ENCODE data around the gene TMEM205.
A peak's percentile ranks its signal among the peaks of the same experiment; 100 is the strongest.
"Not testable (repeated sequence)": the region's sequence is repeated elsewhere in the genome, so short reads cannot be mapped to it uniquely, and the experiment has no call there.

The TMEM205 gene

DNA sequence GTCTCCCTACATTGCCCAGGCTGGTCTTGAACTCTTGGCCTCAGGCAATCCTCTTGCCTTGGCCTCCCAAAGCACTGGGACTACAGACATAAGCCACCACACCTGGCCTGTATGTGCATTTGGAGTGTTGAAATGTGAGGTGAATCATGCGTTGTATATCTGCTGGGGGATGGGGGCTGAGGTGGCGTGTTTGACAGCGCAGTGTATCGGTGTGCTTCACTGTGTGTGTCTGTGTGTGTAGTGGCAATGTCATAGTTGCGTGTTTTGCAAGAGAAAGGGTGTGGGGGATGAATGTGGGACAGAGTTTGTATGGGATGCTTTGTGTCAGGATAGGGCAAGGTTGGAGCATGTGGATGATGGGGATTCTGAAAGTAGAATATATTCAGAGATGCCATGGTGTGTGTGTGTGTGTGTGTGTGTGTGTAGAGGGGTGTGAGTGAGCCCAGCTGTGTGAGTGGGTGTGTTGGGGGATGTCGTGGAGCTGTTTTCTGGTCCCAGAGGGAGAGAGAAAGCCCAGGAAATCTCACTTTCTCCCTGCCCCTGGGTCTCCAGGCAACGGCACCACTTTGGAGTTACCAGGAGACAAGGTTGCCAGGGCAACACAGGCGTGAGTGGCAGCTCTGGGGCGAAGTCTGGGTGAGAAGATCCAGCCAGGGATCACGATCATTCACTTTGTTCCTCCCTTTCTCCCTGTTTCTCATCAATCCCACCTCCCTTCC, 27.3 kb upstream of the TMEM205 start:
- DNase-seq (ENCODE audit: low spot score), result no peak

DNA sequence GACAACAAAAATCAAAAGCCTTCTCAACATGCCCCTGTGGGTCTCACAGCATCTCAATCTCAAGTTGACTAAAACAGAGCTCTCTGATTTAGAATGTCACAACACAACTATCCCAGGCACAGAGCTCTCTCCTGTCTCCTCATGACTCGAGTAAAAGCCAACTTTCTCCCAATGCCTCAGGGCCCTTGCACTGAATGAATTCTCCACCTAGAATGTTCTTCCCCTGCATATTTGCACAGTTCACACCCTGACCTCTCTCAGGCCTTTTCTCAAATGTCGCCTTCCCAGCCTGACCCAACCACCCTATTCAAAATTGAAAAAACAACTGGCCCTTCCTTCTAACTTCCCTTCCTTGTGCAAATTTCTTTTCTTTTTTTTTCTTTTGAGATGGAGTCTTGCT, 24.7 kb upstream of the TMEM205 start:
- DNase-seq (ENCODE audit: low spot score), result no peak

DNA sequence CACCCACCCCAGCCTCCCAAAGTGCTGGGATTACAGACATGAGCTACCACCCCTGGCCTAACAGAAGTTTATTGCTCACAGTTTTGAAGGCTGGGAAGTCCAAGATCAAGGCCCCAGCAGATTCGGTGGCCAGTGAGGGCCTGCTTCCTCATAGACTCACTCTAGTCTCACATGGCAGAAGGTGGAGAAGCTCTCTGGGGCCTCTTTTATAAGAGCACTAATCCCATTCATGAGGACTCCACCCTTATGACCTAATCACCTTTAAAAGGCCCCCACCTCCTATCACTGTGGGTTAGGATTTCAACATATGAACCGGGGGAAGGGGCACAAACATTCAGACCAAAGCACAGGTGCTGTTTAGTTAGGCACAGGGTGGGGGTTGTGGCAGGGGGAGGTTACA, 21.5 kb upstream of the TMEM205 start:
- no peak for DNase-seq (ENCODE audit: low spot score)

DNA sequence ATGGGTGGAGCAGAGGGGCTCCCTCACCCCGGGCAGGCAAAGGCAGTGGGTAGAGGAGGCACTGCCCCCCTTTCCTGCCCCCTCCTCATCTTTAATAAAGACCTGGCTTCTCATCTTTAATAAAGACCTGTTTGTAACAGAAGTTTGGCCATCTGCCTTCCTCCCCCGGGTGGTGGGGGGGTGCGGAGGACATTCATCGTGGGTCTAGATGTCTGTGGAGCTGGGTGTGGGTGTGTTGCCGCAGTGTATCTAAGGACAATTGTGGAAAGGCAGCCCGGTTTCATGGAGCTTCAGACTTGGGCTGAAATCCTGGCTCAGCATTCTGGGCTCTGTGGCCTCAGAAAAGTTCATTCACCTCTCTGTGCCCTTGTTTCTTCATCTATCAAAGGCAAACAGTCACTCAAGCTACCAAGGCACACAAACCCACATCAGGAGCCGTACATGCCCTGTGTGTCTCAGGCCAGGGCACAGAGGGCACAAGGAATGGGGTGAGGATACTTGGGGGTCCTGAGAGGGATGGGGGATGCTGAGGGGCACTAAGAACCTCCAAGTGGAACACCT, 19.6 kb upstream of the TMEM205 start:
- DNase-seq (ENCODE audit: low spot score), result no peak

DNA sequence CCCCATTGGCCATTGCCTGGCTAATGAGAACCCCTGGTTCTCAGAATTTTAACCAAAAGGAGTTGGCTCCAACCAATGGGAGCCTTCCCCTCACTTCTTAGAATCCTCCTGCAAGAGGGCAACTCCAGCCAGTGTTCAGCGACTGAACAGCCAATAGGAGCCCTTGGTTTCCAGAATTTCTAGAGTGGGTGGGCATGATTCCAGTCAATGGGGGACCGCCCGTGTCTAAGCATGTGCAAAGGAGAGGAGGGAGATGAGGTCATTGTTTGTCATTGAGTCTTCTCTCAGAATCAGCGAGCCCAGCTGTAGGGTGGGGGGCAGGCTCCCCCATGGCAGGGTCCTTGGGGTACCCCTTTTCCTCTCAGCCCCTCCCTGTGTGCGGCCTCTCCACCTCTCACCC, 18.9 kb upstream of the TMEM205 start:
- no peak for DNase-seq (ENCODE audit: low spot score)

DNA sequence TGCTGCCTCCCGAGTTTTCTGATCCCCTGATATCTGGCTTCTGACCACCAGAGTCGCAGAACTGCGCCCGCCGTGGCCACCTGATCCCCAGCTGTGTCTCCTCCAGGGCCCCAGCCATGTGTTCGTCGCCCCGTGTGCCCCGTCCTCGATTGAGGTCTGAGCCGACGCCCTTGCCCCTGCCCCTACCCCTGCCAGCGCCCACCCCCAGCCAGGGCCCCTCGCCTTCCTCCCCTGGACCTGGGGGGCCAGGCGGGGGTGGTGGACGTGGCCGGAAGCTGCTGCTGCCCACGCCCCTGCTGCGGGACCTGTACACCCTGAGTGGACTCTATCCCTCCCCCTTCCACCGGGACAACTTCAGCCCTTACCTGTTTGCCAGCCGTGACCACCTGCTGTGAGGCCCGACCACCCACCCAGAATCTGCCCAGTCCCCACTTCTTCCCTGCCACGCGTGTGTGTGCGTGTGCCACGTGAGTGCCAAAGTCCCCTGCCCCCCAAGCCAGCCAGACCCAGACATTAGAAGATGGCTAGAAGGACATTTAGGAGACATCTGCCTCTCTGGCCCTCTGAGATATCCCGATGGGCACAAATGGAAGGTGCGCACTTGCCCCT, 18.3 kb upstream of the TMEM205 start:
- no peak for DNase-seq (ENCODE audit: low spot score)

DNA sequence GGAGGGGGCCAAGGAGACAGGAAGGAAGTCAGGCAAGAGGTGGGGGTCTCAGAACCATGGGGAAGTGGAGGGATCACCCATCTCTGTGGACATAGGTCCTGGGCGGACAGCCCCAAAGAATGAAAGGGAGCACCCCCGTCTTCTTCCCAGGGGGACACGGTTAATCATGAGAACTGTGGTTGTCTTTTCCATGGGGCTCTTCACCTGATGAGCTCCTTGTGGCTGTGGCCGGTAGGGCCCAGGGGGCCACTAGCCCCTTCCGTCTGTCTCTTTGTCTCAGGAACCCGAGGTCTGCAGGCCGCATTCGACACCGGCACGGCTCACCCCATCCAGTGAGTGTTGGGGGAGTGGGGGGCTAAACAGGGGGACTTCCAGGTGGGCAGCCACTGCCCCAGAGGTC, 17.8 kb upstream of the TMEM205 start:
- no peak for DNase-seq (ENCODE audit: low spot score)

DNA sequence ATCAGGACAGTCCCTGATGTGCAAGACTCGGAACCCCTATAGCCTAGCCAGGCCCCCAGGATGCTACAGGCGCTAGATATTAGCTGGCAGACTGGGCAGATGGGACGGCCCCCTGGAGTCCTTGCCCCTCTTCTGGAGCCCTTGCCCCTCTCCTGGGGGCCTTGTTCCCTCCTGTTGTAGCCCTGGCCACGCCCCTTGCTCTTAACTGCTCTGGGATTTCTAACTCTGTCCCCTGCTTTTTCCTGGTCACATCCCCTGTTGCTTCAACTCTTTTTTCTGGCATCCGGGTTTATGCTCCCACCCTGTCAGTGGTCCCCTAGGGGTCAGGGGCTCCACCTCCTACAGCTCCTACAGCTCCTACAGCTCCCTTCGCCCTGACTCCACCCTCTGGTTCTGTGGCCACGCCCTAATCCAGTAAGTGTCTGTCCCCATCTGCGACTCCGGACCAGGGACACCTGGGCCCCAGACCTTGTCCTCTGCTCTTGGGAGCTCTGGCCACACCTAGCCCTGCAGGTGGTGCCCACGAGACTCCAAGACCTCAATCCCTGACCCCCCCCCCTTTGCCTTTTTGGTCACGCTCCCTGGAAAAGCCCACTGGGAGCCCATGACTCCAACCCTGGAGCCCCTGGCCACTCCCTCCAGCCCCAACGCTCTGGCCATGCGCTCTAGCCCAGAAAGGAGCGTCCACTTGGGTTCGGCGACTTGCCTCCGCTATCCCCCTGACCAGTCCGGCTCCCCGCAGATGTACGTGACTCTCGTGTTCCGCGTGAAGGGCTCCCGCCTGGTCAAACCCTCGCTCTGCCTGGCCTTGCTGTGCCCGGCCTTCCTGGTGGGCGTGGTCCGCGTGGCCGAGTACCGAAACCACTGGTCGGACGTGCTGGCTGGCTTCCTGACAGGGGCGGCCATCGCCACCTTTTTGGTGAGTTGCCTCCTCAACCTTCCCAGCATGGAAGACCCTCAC, 16.0 kb upstream of the TMEM205 start:
- no peak for DNase-seq (ENCODE audit: low spot score)

DNA sequence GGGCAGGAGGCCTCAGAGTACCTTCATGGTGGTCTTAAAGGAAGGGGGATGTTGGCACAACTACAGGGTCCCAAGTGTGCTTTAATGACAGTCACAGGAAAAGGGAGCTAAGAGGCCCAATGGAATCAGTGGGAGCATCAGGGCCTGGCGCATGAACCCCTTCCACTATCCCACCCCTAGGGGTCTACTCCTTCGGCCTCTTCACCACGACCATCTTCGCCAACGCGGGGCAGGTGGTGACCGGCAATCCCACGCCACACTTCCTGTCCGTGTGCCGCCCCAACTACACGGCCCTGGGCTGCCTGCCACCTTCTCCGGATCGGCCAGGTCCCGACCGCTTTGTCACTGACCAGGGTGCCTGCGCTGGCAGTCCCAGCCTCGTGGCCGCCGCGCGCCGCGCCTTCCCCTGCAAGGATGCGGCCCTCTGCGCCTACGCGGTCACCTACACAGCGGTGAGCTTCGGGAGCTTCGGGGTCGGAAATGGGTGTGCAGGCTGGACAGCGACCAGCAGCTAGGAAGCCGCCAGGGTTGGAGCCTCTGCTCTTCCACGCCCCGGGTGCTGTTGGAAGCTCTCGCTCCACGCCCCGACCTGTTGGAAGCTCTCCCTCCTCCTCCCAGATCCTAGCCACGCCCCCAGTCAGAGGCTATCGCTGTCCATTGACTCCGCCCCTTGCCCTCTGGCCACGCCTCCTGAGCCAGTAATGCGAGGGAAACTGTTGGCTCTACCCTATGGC, 15.1 kb upstream of the TMEM205 start:
- DNase-seq (ENCODE audit: low spot score), result peak; percentile 48

DNA sequence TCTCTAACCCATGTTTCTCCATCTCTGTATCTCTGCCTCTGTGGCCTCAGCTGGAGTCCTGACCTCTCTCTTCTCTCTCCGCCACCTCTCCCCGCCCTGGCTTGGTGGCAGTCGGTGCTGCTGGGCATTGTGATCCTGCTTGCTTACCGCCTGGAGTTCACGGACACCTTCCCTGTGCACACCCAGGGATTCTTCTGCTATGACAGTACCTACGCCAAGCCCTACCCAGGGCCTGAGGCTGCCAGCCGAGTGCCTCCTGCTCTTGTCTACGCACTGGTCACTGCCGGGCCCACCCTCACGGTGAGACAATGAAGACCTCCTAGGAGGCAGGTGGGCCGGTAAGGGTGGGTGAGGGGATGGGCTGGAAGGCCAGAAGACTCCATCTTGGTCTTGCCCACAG, 13.4 kb upstream of the TMEM205 start:
- DNase-seq (ENCODE audit: low spot score), result no peak

DNA sequence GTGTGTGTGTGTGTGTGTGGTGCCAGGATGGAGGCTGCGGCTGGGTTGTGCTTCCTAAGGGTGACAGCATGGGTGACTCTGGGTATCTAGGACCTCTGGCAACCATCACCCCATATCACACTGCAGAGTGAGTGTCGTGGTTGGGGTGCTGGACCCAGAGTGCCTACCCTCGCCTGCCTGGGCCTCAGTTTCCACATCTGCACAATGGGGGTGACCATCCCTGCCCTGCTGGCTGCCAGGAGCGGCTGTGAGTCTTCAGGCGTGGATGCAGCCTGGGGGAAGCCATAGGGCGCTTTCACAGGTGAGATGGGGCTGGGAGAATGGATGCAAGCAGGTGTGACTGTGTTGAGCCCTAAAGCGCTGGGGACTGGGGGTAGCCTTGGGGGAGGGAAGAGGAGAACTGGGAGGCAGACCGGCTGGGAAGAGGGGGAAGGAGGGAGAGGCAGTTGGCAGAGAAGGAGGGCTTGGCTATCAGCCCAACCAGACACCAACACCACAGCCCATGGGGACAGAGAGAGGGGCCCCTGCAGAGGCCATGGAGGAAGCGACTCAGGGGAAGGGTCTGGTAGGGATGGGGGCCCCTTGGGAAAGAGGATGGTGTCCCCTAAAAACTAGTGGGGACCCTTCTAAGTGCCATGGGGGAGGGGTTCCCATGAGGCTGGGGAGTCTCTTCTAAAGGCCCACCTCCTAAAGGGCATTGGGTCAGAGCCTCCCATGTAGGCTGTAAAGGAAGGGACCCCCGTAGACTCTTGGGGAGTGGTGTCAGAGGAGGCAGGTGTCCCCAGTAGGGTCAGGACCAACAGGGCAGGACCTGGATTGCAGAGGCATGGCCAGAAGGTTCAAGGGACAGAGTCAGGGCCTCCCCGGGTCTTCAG, 10.8 kb upstream of the TMEM205 start:
- no peak for DNase-seq (ENCODE audit: low spot score)

DNA sequence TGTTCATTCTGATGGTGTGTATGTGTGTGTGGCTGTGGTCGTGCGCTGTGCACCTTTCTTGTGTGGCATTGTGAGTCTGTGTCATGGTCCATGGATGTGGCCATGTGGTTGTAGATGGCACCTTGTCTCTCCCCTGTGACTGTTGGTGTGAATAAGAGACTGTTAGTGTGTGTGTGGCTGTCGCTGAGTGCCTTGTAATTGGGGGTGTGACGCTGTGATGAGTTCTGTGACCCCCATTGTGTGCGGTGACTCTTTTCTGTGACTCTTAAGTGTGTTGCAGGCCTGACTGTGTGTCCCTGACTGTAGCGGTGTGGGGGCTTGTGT, 10.0 kb upstream of the TMEM205 start:
- no peak for DNase-seq (ENCODE audit: low spot score)

DNA sequence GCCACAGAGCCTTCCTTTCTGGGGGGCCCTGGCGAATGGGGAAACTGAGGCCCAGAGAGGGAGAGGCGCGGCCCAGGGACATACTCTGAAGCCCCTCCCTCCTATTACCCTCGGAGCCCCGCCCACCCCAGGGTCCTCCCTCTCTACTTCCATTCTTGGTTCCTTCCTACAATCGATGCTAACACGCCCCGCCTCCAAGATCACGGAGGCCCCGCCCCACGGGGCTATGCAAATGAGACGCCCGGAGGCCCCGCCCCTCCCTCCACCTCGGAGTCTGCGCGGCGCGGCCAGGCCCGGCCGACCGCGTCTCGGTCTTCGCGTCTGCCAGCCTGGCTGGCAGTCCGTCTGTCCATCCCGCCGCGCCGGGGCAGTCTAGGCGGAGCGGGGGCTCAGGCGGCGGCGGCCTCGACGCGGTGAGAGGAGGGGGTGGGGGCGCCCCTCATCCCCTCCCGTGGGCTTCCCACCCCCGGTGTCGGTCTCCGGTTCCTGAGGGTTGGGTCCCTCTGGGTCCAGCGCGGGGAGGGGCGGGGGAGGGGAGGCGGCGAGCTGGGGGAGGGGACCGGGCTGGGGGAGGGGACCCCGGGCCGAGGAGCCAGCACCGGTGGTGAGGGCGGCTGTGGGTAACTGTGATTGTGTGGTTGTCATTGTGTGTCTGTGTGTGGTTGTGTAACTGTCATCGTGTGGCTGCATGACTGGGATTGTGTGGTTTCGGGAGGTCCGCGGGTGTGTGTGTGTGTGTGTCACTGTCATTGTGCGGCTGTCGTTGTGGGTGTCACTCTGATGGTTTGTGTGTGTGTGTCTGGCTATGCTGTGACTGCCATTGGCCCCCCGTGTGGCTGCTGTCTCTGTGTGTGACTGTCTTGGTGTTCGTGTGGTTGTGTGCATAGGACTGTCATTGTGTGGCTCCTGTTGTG, 9.3 kb upstream of the TMEM205 start, which contains the start of gene PLPPR2:
PLPPR2 (plus strand) TSS at position 273 of the 914 bp plus-strand sequence. CDS start 2,242 bp downstream, outside the sequence.
- peak; percentile 97 for DNase-seq (ENCODE audit: low spot score)

DNA sequence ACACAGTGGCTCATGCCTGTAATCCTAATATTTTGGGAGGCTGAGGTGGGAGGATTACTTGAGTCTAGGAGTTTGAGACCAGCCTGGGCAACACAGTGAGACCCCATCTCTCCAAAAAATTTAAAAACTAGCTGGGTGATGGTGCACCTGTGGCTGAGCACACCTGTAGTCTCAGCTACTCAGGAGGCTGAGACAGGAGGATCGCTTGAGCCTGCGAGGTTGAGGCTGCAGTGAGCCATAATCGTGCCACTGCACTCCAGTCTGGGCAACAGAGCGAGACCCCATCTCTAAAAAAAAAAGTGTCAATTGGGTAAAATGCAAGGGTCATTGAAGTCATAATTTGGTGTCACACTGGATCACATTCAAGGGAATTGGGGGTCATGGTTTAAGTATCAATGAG, 8.0 kb upstream of the TMEM205 start:
- not testable (repeated sequence) for DNase-seq (ENCODE audit: low spot score)

DNA sequence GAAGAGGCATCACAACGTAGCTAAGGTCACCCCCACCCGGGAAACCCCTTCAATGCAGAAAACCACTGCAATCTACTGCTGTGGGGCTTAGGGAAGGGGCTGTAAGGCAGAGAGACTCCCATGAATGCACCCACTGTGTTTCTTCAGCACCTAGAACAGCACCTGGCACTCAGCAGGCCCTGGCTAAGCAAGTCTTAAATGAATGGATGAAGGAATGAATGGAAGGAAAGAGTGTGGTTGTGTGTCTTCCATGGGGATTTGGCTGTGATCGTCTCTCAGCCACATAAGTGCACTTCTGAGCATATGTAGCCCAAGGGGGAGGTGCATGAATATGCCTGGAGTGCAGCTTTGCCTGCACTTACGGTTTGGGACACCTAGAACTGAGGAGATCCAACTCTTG, 3.1 kb upstream of the TMEM205 start:
- DNase-seq (ENCODE audit: low spot score), result no peak

DNA sequence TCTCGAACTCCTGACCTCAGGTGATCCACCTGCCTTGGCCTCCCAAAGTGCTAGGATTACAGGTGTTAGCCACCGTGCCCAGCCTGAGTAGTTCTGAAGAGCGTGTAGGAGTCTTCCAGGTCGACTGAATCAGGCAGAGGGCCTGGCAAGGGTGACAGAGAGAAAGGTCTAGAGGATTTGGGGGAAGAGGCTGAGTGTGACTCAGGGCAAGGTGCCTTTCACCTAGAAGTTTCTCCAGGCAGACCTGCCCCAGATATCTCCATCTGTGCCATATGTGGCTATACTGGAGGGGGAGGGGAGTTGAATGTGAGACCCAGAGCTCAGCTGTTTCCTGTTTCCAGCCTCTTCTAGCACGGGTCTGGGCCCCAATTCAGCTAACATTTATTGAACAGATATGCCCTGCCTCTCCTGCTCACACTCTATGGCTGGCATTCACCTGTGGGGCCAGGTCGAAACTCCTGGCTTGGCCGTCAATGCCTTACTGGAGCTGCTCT, 1.5 kb upstream of the TMEM205 start:
- no peak for DNase-seq (ENCODE audit: low spot score)

DNA sequence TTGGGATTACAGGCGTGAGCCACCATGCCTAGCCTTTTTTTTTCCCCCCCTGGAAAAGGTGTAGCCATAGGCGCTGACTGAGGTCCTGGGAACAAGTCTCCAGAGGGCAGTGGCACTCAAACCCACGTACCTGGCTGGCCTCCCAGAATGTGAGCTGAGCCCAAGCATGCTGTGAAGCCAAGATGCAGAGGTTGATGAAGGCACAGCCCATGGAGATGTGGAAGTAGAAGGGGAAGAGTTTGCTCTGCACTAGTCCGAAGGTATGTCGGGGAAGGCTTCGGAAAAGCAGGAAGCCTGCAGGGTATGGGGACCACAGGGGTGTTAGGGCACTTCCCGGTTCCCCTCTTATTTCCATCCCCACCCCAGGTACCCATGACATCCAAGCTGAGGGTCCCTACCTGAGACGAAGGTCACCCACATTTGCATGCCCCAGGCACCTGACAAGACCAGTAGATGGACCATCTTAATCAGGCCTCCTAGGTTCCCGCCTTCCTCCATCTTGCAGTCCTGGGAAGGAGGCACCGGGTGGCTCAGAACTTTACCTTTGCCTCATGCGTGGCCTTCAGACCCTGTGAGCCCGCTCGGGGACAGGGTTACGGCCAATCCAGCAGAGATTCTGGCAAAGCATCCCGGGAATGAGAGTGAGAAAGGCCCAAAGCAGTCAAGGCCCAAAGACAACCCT, 805 bp downstream of the TMEM205 start:
- DNase-seq (ENCODE audit: low spot score), result no peak

DNA sequence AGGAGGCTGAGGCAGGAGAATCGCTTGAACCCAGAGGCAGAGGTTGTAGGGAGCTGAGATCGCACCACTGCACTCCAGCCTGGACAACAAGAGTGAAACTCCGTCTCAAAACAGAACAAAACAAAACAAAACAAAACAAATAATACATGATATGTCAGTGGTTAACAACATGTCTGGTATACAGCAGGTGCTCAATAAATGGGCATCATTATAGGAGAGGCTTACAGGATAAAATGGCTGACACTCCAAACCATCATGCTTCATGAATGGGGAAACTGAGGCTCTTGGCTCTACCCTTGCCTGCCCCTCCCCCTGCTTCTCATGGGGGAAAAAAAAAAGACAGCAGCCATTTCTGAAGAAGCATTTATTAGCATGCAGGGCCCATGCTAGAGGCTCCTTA, 3.6 kb downstream of the TMEM205 start:
- no peak for DNase-seq (ENCODE audit: low spot score)

DNA sequence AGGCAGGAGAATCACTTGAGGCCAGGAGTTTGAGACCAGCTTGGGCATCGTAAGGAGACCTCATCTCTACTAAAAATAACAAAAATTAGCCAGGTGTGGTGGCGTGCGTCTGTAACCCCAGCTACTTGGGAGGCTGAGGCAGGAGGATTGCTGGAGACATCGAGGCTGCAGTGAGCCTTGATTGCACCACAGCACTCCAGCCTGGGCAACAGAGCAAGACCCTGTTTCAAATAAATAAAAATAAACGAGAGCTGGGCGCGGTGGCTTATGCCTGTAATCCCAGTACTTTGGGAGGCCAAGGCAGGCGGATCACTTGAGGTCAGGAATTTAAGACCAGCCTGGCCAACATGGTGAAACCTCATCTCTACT, 6.0 kb downstream of the TMEM205 start:
- DNase-seq (ENCODE audit: low spot score), result not testable (repeated sequence)
